CD14-positive monocyte (primary cell): ENCODE results near the gene DGKI. TPM values are rescaled to one million over a fixed set of nuclear protein-coding genes. Genes with fewer than 3 reads are reported as not detected.

Source experiments
- DNase-seq, 3 donors: peaks; one replicate each; pipeline ENCODE4 v3.0.0-alpha.2; 2011 to 2022
- H2AFZ ChIP-seq: 2 replicates; pipeline ENCODE4 v1.6.0; 2012; ENCODE audit warnings: mild to moderate bottlenecking, low read depth, low read length, inconsistent platforms; ENCODE audit not compliant: insufficient read depth, poor library complexity, severe bottlenecking
- H3K27ac ChIP-seq, 2 donors: 1 replicate in 1 of 2; 2 replicates in 1 of 2; pipeline ENCODE4 v1.5.1; 2012 to 2013; ENCODE audit warnings: low read length in 2 of 2, control low read depth in 1 of 2, inconsistent platforms in 1 of 2, low read depth in 1 of 2, mild to moderate bottlenecking in 1 of 2
- H3K27me3 ChIP-seq, 2 donors: one replicate each; pipeline versions ENCODE4 v1.6.0 to v1.6.1; 2011 to 2013; ENCODE audit warnings: low read length in 2 of 2; ENCODE audit not compliant: control insufficient read depth in 2 of 2, insufficient read depth in 2 of 2
- H3K36me3 ChIP-seq, 2 donors: replicated peaks in 1 of 2; 1 replicate in 1 of 2; 2 replicates in 1 of 2; pipeline versions ENCODE4 v1.5.1 to v1.6.1; 2012 to 2013; ENCODE audit warnings: low read length in 2 of 2, control low read depth in 1 of 2, inconsistent platforms in 1 of 2, mild to moderate bottlenecking in 1 of 2; ENCODE audit not compliant: insufficient read depth in 2 of 2, control insufficient read depth in 1 of 2
- H3K4me1 ChIP-seq, 2 donors: 1 replicate in 1 of 2; 2 replicates in 1 of 2; pipeline versions ENCODE4 v1.5.1 to v1.6.1; 2012 to 2013; ENCODE audit warnings: low read length in 2 of 2, control low read depth in 1 of 2, inconsistent platforms in 1 of 2, mild to moderate bottlenecking in 1 of 2, moderate library complexity in 1 of 2; ENCODE audit not compliant: insufficient read depth in 2 of 2, control insufficient read depth in 1 of 2
- H3K4me2 ChIP-seq: replicated peaks from 2 replicates; pipeline ENCODE3; 2012; ENCODE audit warnings: low read length, moderate library complexity, mild to moderate bottlenecking; ENCODE audit not compliant: poor library complexity, severe bottlenecking; ENCODE audit errors: extremely low read depth
- H3K4me3 ChIP-seq, 3 experiments: fragments of 200-600 bp in 1 of 3; sonication (generic) in 1 of 3; replicated peaks in 1 of 3; 1 replicate in 2 of 3; 2 replicates in 1 of 3; pipeline ENCODE4 v1.5.1; 2011 to 2013; ENCODE audit warnings: low read length in 3 of 3, mild to moderate bottlenecking in 3 of 3, control low read depth in 2 of 3, low read depth in 2 of 3, inconsistent platforms in 1 of 3, moderate library complexity in 1 of 3
- H3K79me2 ChIP-seq: 2 replicates; pipeline ENCODE4 v1.6.0; 2012; ENCODE audit warnings: mild to moderate bottlenecking, control low read depth, inconsistent platforms, low read length, moderate library complexity; ENCODE audit not compliant: insufficient read depth
- H3K9ac ChIP-seq: 2 replicates; pipeline ENCODE4 v1.6.0; 2017; ENCODE audit warnings: low read length, mild to moderate bottlenecking; ENCODE audit not compliant: insufficient read depth, poor library complexity, severe bottlenecking
- H3K9me3 ChIP-seq, 2 donors: replicated peaks in 1 of 2; 1 replicate in 1 of 2; 2 replicates in 1 of 2; pipeline versions ENCODE4 v1.5.1 to v1.6.1; 2012 to 2013; ENCODE audit warnings: low read length in 2 of 2, control low read depth in 1 of 2; ENCODE audit not compliant: control insufficient read depth in 1 of 2, insufficient read depth in 1 of 2
- H4K20me1 ChIP-seq: 2 replicates; pipeline ENCODE4 v1.6.0; 2012; ENCODE audit warnings: mild to moderate bottlenecking, low read length, control low read depth, moderate library complexity; ENCODE audit not compliant: insufficient read depth
- H3K27ac Mint-ChIP-seq, 7 donors: one replicate each; pipeline ENCODE4 v1.8.0; 2020; ENCODE audit warnings: mild to moderate bottlenecking in 7 of 7, mixed read lengths in 7 of 7, moderate library complexity in 6 of 7, inconsistent platforms in 2 of 7
- H3K27me3 Mint-ChIP-seq, 3 donors: one replicate each; pipeline ENCODE4 v1.8.0; 2021 to 2022; ENCODE audit warnings: low read depth in 3 of 3, mild to moderate bottlenecking in 3 of 3, mixed read lengths in 3 of 3, moderate library complexity in 3 of 3, inconsistent platforms in 1 of 3
- H3K36me3 Mint-ChIP-seq, 2 donors: one replicate each; pipeline ENCODE4 v1.8.0; 2020; ENCODE audit warnings: mixed read lengths in 2 of 2, inconsistent platforms in 1 of 2, mild to moderate bottlenecking in 1 of 2
- H3K4me1 Mint-ChIP-seq: one replicate; pipeline ENCODE4 v1.8.0; 2020; ENCODE audit warnings: mild to moderate bottlenecking, mixed read lengths
- H3K4me3 Mint-ChIP-seq, 2 donors: one replicate each; pipeline ENCODE4 v1.8.0; 2020; ENCODE audit warnings: mild to moderate bottlenecking in 2 of 2, mixed read lengths in 2 of 2, moderate library complexity in 1 of 2
- H3K9me3 Mint-ChIP-seq, 7 donors: one replicate each; pipeline ENCODE4 v1.8.0; 2020 to 2022; ENCODE audit warnings: mixed read lengths in 7 of 7, mild to moderate bottlenecking in 6 of 7, moderate library complexity in 6 of 7, inconsistent platforms in 2 of 7
- CTCF ChIP-seq: fragments of 200-600 bp; IDR thresholded peaks from one replicate; pipeline ENCODE4 v1.8.0; 2022; ENCODE audit warnings: antibody characterized with exemption, mild to moderate bottlenecking
- WGBS: methylation state at CpG from one replicate; pipeline ENCODE4 v1.1.5; 2013; ENCODE audit warnings: missing lambda C conversion rate; ENCODE audit not compliant: insufficient coverage; 5-methylcytosine and 5-hydroxymethylcytosine counted together
- intact Hi-C, 2 donors: fragments of 100-400 bp; cut with micrococcal nuclease; formaldehyde crosslinking; loops; one replicate each; pipeline versions ENCODE4 v1.15.0 to v1.15.1; 2023
- polyA plus RNA-seq, 3 donors: library from polyadenylated mRNA; depleted of rRNA in 1 of 3; unstranded in 2 of 3; stranded (reverse) in 1 of 3; fragments of 300-500 nt in 2 of 3; fragments of >200 nt in 1 of 3; fragmentation: Illumina TruSeq in 2 of 3; gene quantifications; 1 replicate in 2 of 3; 2 replicates in 1 of 3; pipeline ENCODE4 v1.2.3, GENCODE V29; 2012 to 2021

Gene DGKI
- polyA plus RNA-seq, 3 donors, result not detected

GRCh38 chr7:137574812-137575211 lies 272.0 kb downstream of the DGKI start:
- Histone ChIP-seq H2AFZ (no peak overlapping the region), H3K27ac (no peak overlapping the region), H3K27me3 (no peaks in the 10 kb centered on the region), H3K4me2 (no peak overlapping the region), H3K36me3 (no peaks in the 10 kb centered on the region), H3K9me3 (no peaks in the 10 kb centered on the region), H3K79me2 (no peaks in the 10 kb centered on the region), H3K4me1 (no peaks in the 10 kb centered on the region), H3K9ac (no peak overlapping the region), H4K20me1 (no peaks in the 10 kb centered on the region), H3K4me3 (no peak overlapping the region)
- Mint-ChIP-seq H3K9me3 (peaks cover 0 to 2% (median 0%) of the 10 kb centered on the region in 7 donors), H3K27ac (no peak overlapping the region), H3K36me3 (no peaks in the 10 kb centered on the region), H3K4me1 (no peaks in the 10 kb centered on the region), H3K27me3 (peaks cover 0 to 3% (median 0%) of the 10 kb centered on the region in 3 donors), H3K4me3 (no peak overlapping the region)
- no peak for TF ChIP-seq CTCF
- no peak for DNase-seq
- intact Hi-C loops, result no loop called here

DNA sequence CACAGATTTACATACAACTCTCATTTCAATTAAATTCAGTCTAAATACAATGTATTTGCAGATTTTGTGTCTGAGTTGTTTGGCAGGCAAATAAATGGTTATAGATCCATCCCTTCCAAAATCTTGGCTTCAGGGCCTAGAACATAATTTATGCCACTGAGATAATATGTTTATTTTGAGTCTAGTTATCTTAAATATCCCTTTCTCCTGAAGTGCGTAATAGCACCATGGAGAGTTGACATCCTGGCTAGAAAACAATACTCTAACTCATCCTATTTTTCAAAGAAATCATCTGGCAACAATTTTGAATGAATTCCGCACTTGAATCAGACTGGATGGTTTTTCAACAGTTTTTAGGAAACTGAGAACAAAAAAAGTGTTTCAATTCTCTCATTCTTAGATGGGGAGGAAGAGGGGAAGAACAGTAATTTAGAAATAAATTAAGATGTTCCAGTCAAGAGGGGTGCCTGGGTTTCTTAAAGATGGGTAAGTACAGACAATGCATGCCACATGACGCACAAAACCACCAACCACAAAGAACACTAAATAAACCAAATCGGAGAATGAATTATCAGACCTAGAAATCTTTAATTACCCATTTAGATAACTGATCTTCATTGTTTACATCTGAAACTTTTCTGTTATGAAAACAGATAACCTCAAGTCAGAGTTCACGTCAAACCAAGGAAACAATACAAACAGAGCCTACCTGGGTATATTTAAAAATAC lies 274.6 kb downstream of the DGKI start:
- Histone ChIP-seq H3K4me1 (no peaks in the 10 kb centered on the region), H3K4me2 (no peak overlapping the region), H3K9ac (no peak overlapping the region), H3K79me2 (no peaks in the 10 kb centered on the region), H2AFZ (no peak overlapping the region), H3K36me3 (no peaks in the 10 kb centered on the region), H3K27me3 (no peaks in the 10 kb centered on the region), H3K27ac (no peak overlapping the region), H3K4me3 (no peak overlapping the region), H4K20me1 (no peaks in the 10 kb centered on the region), H3K9me3 (no peaks in the 10 kb centered on the region)
- Mint-ChIP-seq H3K27me3 (peaks cover 0 to 1% (median 0%) of the 10 kb centered on the region in 3 donors), H3K9me3 (peaks cover 0 to 2% (median 0%) of the 10 kb centered on the region in 7 donors), H3K27ac (no peak overlapping the region), H3K4me3 (no peak overlapping the region), H3K36me3 (no peaks in the 10 kb centered on the region), H3K4me1 (no peaks in the 10 kb centered on the region)
- intact Hi-C loops, result no loop called here
- WGBS, result 100% methylated on average over 1 of the region's 5 CpGs
- TF ChIP-seq CTCF, result no peak
- DNase-seq, result no peak
